Left lung (tissue), 10 donors: ENCODE results near the gene KERA. TPM values are rescaled to one million over a fixed set of nuclear protein-coding genes. Genes with fewer than 3 reads are reported as not detected.

Source experiments
- ATAC-seq: fragments of 200-7000 bp; cut with Tn5 transposase; one replicate; pipeline ENCODE4 v1.9.1; 2020; ENCODE audit warnings: moderate library complexity
- DNase-seq, 4 donors: peaks; one replicate each; pipeline ENCODE4 v3.0.0-alpha.2; 2013 to 2020
- H3K27ac ChIP-seq, 2 donors: fragments of 200-600 bp; sonication (generic) in 1 of 2; one replicate each; pipeline versions ENCODE4 v1.5.0 to v1.8.0; 2020 to 2021
- H3K27me3 ChIP-seq, 2 donors: fragments of 200-600 bp; sonication (generic) in 1 of 2; one replicate each; pipeline versions ENCODE4 v1.5.0 to v1.8.0; 2020 to 2021
- H3K36me3 ChIP-seq, 2 donors: fragments of 200-600 bp; sonication (generic) in 1 of 2; one replicate each; pipeline versions ENCODE4 v1.5.0 to v1.8.0; 2020 to 2021
- H3K4me1 ChIP-seq, 2 donors: fragments of 200-600 bp; one replicate each; pipeline ENCODE4 v1.8.0; 2021
- H3K4me3 ChIP-seq, 2 donors: fragments of 200-600 bp; sonication (generic) in 1 of 2; one replicate each; pipeline versions ENCODE4 v1.5.0 to v1.8.0; 2020 to 2021; ENCODE audit warnings: mild to moderate bottlenecking in 1 of 2
- H3K9me3 ChIP-seq, 2 donors: fragments of 200-600 bp; sonication (generic) in 1 of 2; one replicate each; pipeline versions ENCODE4 v1.5.0 to v1.8.0; 2020 to 2021
- CTCF ChIP-seq, 2 donors: fragments of 200-600 bp; sonication (generic) in 1 of 2; IDR thresholded peaks; one replicate each; pipeline versions ENCODE4 v1.5.0 to v1.8.0; 2021; ENCODE audit warnings: antibody characterized with exemption in 2 of 2
- intact Hi-C, 2 donors: fragments of 100-400 bp; cut with DNase I; formaldehyde crosslinking; loops; one replicate each; pipeline versions ENCODE4 v1.11.2 to v1.14.2; 2022
- polyA plus RNA-seq, 6 donors: library from polyadenylated mRNA; unstranded; fragments of 120-200 nt; gene quantifications; one replicate each; pipeline ENCODE4 v1.2.1, GENCODE V29; 2013; ENCODE audit not compliant: insufficient read length in 6 of 6
- total RNA-seq, 2 donors: library from RNA; stranded (reverse); fragmentation: NEBNext Ultra II Directional; extraction: Animal tissue kit (Norgen Biotek cat#: 25700); gene quantifications; one replicate each; pipeline ENCODE4 v1.2.1, GENCODE V29; 2021
- donor health status: DM: no; HTN: yes; CAD: no.
- donor health status: DM: no; HTN: no; CAD: no.

Gene KERA
- total and polyA plus RNA-seq, 8 donors: 0.10 to 0.26 (median 0.16) TPM

DNA sequence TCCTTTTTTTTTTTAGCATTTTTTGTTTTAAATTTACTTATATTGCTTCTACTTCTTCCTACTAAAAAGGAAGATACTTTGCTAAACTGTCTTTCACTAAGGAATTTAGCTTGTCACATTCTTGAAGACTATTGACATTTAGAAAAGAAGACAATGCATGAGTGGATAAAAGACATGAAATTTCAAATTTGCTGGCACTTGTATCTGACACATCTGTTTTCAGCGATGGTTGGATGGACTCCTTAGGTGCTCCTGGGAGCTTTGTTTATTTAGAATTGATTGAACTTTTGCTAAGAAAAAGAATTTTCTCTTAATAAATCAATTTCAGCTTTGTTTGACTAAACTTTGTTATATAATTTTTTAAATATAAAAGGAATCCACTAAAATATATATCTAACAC, 3.3 kb upstream of the KERA start:
- Histone ChIP-seq H3K9me3 (no peaks in the 10 kb centered on the region), H3K4me3 (no peak overlapping the region), H3K4me1 (no peaks in the 10 kb centered on the region), H3K27ac (no peak overlapping the region), H3K36me3 (no peaks in the 10 kb centered on the region), H3K27me3 (no peaks in the 10 kb centered on the region)
- ATAC-seq (no peak), DNase-seq (no peak)
- no peak for TF ChIP-seq CTCF (IDR thresholded peaks at IDR 0.05)
- intact Hi-C loops: no loop called here

DNA sequence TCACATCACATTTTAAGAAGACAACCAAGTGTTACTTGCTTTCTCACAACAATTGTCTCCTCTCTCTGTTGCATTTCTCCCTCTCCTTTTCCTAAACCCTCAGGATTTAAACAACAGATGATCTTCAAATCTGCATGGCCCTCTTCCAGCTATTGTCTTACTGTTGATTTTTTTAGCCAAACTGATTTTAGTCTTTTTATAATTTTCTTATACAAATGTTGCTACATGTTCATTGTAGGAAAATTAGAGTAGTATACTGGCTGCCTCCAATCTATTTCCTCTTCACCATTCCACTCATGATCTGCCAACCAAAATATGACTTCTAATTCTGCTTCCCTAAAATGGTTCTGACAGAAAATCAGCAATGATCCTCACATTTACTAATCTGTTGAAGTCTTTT, 1.4 kb upstream of the KERA start:
- ATAC-seq: no peak
- no peaks in the 10 kb centered on the region for H3K9me3 ChIP-seq
- TF ChIP-seq CTCF (IDR thresholded peaks at IDR 0.05): no peak
- no peak overlapping the region for H3K4me3 ChIP-seq
- intact Hi-C loops: no loop called here
- H3K27ac ChIP-seq: no peak overlapping the region
- H3K36me3 ChIP-seq: no peaks in the 10 kb centered on the region
- no peak for DNase-seq
- no peaks in the 10 kb centered on the region for H3K4me1 ChIP-seq
- H3K27me3 ChIP-seq: no peaks in the 10 kb centered on the region

- no peak overlapping the region for H3K27ac ChIP-seq
- H3K27me3 ChIP-seq: no peaks in the 10 kb centered on the region
- H3K4me3 ChIP-seq: no peak overlapping the region
- DNase-seq (no peak), ATAC-seq (no peak)
- H3K9me3 ChIP-seq: no peaks in the 10 kb centered on the region
- intact Hi-C loops: no loop called here
- no peaks in the 10 kb centered on the region for H3K4me1 ChIP-seq
- H3K36me3 ChIP-seq: no peaks in the 10 kb centered on the region
- no peak for TF ChIP-seq CTCF (IDR thresholded peaks at IDR 0.05)
These were observed 962 bp upstream of the KERA start for GRCh38 chr12:91058786-91059185.

GRCh38 chr12:91056488-91056887, 1.3 kb downstream of the KERA start:
- H3K36me3 ChIP-seq: no peaks in the 10 kb centered on the region
- no peak overlapping the region for H3K4me3 ChIP-seq
- no peaks in the 10 kb centered on the region for H3K4me1 ChIP-seq
- H3K9me3 ChIP-seq: no peaks in the 10 kb centered on the region
- ATAC-seq (no peak), DNase-seq (no peak)
- no peak overlapping the region for H3K27ac ChIP-seq
- no peaks in the 10 kb centered on the region for H3K27me3 ChIP-seq
- no peak for TF ChIP-seq CTCF (IDR thresholded peaks at IDR 0.05)
- intact Hi-C loops: no loop called here

DNA sequence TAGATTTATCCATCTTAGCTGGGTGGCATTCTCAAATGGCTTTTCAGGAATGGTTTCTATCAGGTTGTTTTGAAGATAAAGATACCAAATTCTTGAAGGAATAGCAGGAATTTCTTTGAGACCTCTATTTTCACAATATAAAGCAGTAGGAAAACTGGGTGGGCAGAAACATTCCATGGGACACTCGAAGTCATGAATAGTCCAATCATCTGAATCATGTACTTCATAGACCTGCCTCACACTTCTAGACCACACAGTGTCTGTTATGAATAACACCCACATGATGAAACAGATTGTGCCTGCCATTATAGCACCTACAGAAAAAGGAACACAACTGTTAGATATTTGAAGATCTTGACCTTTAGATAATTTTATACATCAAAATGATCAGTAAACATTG, 1.8 kb downstream of the KERA start:
- intact Hi-C loops: no loop called here
- Histone ChIP-seq H3K9me3 (no peaks in the 10 kb centered on the region), H3K4me3 (no peak overlapping the region), H3K27me3 (no peaks in the 10 kb centered on the region), H3K27ac (no peak overlapping the region), H3K36me3 (no peaks in the 10 kb centered on the region), H3K4me1 (no peaks in the 10 kb centered on the region)
- no peak for ATAC-seq
- no peak for DNase-seq
- TF ChIP-seq CTCF (IDR thresholded peaks at IDR 0.05): no peak
